Esophagus squamous epithelium (tissue), 5 donors: Measurements from ENCODE around the gene SH3GL1. TPM values are rescaled to one million over a fixed set of nuclear protein-coding genes. Genes with fewer than 3 reads are reported as not detected.
A peak's percentile ranks its signal among the peaks of the same experiment; 100 is the strongest.
"Not testable (repeated sequence)": the region's sequence is repeated elsewhere in the genome, so short reads cannot be mapped to it uniquely, and the experiment has no call there.

Experiments
- DNase-seq: peaks from one replicate; lab custom pipeline; 2025; lab: John Stamatoyannopoulos, UW
- H3K27ac ChIP-seq, 4 donors: fragments of 200-600 bp; sonication (generic); one replicate each; pipeline ENCODE4 v1.5.1; 2016 to 2019; ENCODE audit warnings: mild to moderate bottlenecking in 1 of 4
- H3K27me3 ChIP-seq, 4 donors: fragments of 200-600 bp; sonication (generic); 1 replicate in 3 of 4; 2 replicates in 1 of 4; pipeline versions ENCODE4 v1.5.1 to v1.6.0; 2017 to 2021; ENCODE audit warnings: antibody characterized with exemption in 1 of 4
- H3K36me3 ChIP-seq, 3 donors: fragments of 200-600 bp; sonication (generic); one replicate each; pipeline ENCODE4 v1.5.1; 2016 to 2019
- H3K4me1 ChIP-seq, 3 donors: fragments of 200-600 bp; sonication (generic); one replicate each; pipeline ENCODE4 v1.5.1; 2017 to 2019
- H3K4me3 ChIP-seq, 4 donors: fragments of 200-600 bp; sonication (generic); 1 replicate in 3 of 4; 2 replicates in 1 of 4; pipeline ENCODE4 v1.5.1; 2016 to 2019; ENCODE audit warnings: mild to moderate bottlenecking in 2 of 4, moderate library complexity in 1 of 4
- H3K9me3 ChIP-seq, 3 donors: fragments of 200-600 bp; sonication (generic); one replicate each; pipeline ENCODE4 v1.5.1; 2016 to 2019
- POLR2A ChIP-seq, 4 donors: fragments of 450-650 bp; IDR thresholded peaks; one replicate each; pipeline ENCODE4 v1.6.1; 2017; ENCODE audit warnings: antibody characterized with exemption in 4 of 4, mild to moderate bottlenecking in 4 of 4, moderate library complexity in 3 of 4
- WGBS, 2 donors: methylation state at CpG; one replicate each; pipeline ENCODE4 v1.1.5; 2018; 5-methylcytosine and 5-hydroxymethylcytosine counted together
- intact Hi-C: fragments of 100-400 bp; cut with DNase I; formaldehyde crosslinking; loops from one replicate; pipeline ENCODE4 v1.15.0; 2022
- total RNA-seq, 4 donors: library from RNA; depleted of rRNA; stranded (reverse); fragments of >200 nt; gene quantifications; one replicate each; pipeline ENCODE4 v1.1.0, GENCODE V29; 2016
- TF ChIP-seq, protein P1 (sequence below), 6 experiments: fragments of 450-650 bp in 4 of 6; fragments of 200-600 bp in 2 of 6; sonication (generic) in 2 of 6; IDR thresholded peaks; one replicate each; pipeline ENCODE4 v1.5.1; 2016 to 2019; ENCODE audit warnings: antibody characterized with exemption in 6 of 6, mild to moderate bottlenecking in 4 of 6, moderate library complexity in 4 of 6
- donor health status: DM: yes; HTN: yes; CAD: no.

The SH3GL1 gene
- total RNA-seq, 4 donors from 2014 or later: 67.4 to 131 (median 91.2) TPM

DNA sequence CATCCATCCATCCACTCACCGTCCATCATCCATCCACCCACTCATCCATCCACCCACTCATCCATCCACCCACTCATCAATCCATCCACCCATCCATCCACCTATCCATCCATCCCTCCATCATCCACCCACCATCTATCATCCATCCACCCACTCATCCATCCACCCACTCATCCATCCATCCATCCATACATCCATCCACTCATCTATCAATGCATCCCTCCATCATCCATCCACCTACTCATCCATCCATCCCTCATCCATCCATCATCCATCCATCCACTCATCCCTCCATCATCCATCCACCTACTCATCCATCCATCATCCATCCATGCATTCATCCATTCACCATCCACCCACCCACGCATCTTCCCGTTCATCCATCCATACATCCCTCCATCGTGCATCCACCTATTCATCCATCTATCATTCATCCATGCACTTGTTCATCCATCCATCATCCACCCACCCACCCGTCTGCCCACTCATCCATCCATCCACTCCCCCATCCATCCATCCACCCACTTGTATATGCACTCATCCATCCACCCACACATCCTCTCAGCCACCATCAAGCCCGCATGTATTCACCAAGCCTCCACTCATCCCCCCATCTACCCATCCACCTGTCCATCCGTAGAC is 65.3 kb downstream of the SH3GL1 start:
- Histone ChIP-seq H3K36me3 (peaks cover 0 to 35% (median 0%) of the 10 kb centered on the region in 3 donors), H3K27me3 (no peaks in the 10 kb centered on the region), H3K9me3 (no peaks in the 10 kb centered on the region), H3K27ac (no peak overlapping the region), H3K4me1 (peaks cover 0 to 23% (median 6%) of the 10 kb centered on the region in 3 donors), H3K4me3 (no peak overlapping the region)
- no peak for DNase-seq
- TF ChIP-seq POLR2A (IDR thresholded peaks at IDR 0.05): no peak
- TF ChIP-seq, protein P1, sequence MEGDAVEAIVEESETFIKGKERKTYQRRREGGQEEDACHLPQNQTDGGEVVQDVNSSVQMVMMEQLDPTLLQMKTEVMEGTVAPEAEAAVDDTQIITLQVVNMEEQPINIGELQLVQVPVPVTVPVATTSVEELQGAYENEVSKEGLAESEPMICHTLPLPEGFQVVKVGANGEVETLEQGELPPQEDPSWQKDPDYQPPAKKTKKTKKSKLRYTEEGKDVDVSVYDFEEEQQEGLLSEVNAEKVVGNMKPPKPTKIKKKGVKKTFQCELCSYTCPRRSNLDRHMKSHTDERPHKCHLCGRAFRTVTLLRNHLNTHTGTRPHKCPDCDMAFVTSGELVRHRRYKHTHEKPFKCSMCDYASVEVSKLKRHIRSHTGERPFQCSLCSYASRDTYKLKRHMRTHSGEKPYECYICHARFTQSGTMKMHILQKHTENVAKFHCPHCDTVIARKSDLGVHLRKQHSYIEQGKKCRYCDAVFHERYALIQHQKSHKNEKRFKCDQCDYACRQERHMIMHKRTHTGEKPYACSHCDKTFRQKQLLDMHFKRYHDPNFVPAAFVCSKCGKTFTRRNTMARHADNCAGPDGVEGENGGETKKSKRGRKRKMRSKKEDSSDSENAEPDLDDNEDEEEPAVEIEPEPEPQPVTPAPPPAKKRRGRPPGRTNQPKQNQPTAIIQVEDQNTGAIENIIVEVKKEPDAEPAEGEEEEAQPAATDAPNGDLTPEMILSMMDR (IDR thresholded peaks at IDR 0.05): no peak
- WGBS, 2 donors: 90 to 91% methylated on average over 7 of the region's 7 CpGs
- intact Hi-C loops: no loop called here

DNA sequence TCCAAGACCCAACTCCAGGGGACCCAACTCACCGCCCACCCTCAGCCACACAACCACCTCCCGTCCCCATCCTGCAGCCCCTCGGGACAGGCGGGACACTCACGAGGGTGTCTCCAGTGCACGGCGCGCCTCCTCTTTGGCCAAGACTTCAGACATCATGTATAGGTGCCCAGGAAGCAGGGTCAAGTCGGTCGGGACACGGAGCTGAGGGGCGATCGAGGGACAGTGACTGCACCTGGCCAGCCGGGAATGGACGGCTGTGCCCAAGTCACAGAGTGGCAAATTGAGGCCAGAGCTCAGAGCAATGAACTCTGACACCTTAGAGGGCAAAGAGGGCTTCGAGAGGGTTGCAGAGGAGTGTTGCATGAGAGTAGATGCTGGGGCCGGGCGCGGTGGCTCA is 70.5 kb downstream of the SH3GL1 start:
- H3K27ac ChIP-seq: no peak overlapping the region
- intact Hi-C loops: no loop called here
- peaks cover 0 to 73% (median 0%) of the 10 kb centered on the region in 3 donors for H3K36me3 ChIP-seq
- no peaks in the 10 kb centered on the region for H3K9me3 ChIP-seq
- no peak for DNase-seq
- no peak for TF ChIP-seq POLR2A (IDR thresholded peaks at IDR 0.05)
- TF ChIP-seq, protein P1 (IDR thresholded peaks at IDR 0.05): no peak
- H3K4me3 ChIP-seq: no peak overlapping the region
- WGBS, 2 donors: 95 to 100% methylated on average over 3 to 8 of the region's 19 CpGs
- H3K27me3 ChIP-seq: peaks cover 0 to 30% (median 0%) of the 10 kb centered on the region in 4 donors
- peaks cover 11 to 28% (median 15%) of the 10 kb centered on the region in 3 donors for H3K4me1 ChIP-seq

DNA sequence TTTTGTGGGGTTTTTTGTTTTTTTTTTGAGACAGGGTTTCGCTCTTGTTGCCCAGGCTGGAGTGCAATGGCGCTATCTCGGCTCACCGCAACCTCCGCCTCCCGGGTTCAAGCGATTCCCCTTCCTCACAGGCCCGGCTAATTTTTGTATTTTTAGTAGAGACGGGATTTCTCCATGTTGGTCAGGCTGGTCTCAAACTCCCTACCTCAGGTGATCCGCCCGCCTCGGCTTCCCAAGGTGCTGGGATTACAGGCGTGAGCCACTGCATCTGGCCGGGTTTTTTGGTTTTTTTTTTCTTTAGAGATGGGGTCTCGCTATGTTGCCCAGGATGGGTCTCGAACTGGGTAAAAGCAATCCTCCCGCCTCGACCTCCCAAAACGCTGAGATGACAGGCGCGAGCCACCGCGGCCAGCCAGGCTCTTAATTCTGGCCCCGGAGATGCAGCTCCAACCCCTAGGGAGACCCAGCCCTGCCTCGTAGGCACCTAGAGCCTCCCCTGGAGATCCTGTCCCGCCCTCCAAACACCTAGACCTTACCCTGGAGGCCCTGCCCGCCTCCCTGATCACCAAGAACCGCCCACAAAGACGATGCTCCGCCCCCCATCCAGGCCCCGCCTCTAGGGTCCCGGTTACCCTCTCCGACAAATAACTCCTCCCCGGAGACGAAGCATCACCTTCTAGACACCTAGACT is 71.2 kb downstream of the SH3GL1 start:
- H3K9me3 ChIP-seq, intact Hi-C loops, DNase-seq: not testable (repeated sequence)
- Histone ChIP-seq H3K4me3 (peak overlapping the region; percentile 11 to 64 (median 36)), H3K4me1 (peaks cover 11 to 28% (median 15%) of the 10 kb centered on the region in 3 donors), H3K36me3 (peaks cover 0 to 80% (median 0%) of the 10 kb centered on the region in 3 donors), H3K27ac (peak overlapping the region in 1 of 4 donors; percentile 27), H3K27me3 (peaks cover 0 to 30% (median 0%) of the 10 kb centered on the region in 4 donors)
- WGBS, 2 donors: 56 to 75% methylated on average over 20 of the region's 35 CpGs

- DNase-seq: peak; percentile 97
- intact Hi-C loops: no loop called here
- Histone ChIP-seq H3K27me3 (peaks cover 0 to 30% (median 0%) of the 10 kb centered on the region in 4 donors), H3K9me3 (no peaks in the 10 kb centered on the region), H3K36me3 (peaks cover 0 to 78% (median 0%) of the 10 kb centered on the region in 3 donors), H3K4me1 (peaks cover 11 to 28% (median 15%) of the 10 kb centered on the region in 3 donors), H3K4me3 (peak overlapping the region; percentile 20 to 64 (median 40)), H3K27ac (peak overlapping the region in 3 of 4 donors; percentile 34 to 59 (median 38))
- TF ChIP-seq, protein P1 (IDR thresholded peaks at IDR 0.05): no peak
- peak in 1 of 4 donors; percentile 15 for TF ChIP-seq POLR2A (IDR thresholded peaks at IDR 0.05)
- 9 to 24% methylated on average over 18 to 30 of the region's 49 CpGs for WGBS, 2 donors
Measured at GRCh38 chr19:4328243-4328990, 71.9 kb downstream of the SH3GL1 start.

GRCh38 chr19:4327877-4328242 is 72.5 kb downstream of the SH3GL1 start:
- H3K27ac ChIP-seq: peak overlapping the region in 3 of 4 donors; percentile 34 to 59 (median 38)
- TF ChIP-seq POLR2A (IDR thresholded peaks at IDR 0.05): no peak
- TF ChIP-seq, protein P1 (IDR thresholded peaks at IDR 0.05): no peak

More at GRCh38 chr19:4327877-4328242, 72.5 kb downstream of the SH3GL1 start:
- H3K36me3 ChIP-seq: peaks cover 0 to 72% (median 0%) of the 10 kb centered on the region in 3 donors
- 26 to 47% methylated on average over 7 of the region's 13 CpGs for WGBS, 2 donors
- peaks cover 0 to 30% (median 0%) of the 10 kb centered on the region in 4 donors for H3K27me3 ChIP-seq
- intact Hi-C loops: no loop called here
- DNase-seq: no peak
- peak overlapping the region; percentile 20 to 64 (median 36) for H3K4me3 ChIP-seq
- H3K4me1 ChIP-seq: peaks cover 11 to 28% (median 15%) of the 10 kb centered on the region in 3 donors
- H3K9me3 ChIP-seq: no peaks in the 10 kb centered on the region
